H4 (cell line): ENCODE data around the gene CCDC9B. TPM values are rescaled to one million over a fixed set of nuclear protein-coding genes. Genes with fewer than 3 reads are reported as not detected.

Experiments
- DNase-seq: peaks from one replicate; pipeline ENCODE4 v3.0.0-alpha.2; 2015; ENCODE audit warnings: low spot score
- total RNA-seq: library from RNA; depleted of rRNA; stranded (reverse); fragments of >200 nt; shearing (Covaris generic); gene quantifications from 2 replicates; pipeline ENCODE4 v1.2.3, GENCODE V29; 2014; rRNA removed

The CCDC9B gene
- total RNA-seq, 1 experiment from 2014 or later = 1.3 TPM

DNA sequence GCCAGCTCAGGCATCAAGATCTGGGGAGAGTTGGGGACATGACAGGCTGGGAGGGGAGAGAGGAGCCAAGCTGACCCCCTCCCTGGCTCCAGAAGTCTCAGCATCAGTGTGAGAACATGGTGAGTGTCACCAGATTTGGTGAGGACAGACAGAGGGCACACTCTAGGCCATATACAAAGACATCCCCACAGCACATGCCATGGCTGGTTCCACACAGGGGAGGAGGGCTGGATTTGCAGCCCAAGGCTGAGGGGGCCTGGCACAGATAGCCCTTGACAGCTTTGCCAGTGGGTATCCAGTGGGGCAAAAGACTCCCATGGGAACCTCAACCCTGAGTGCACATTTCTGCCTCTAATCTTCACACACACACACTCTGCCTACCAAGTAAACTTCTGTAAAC is 47.7 kb downstream of the CCDC9B start:
- no peak for DNase-seq

DNA sequence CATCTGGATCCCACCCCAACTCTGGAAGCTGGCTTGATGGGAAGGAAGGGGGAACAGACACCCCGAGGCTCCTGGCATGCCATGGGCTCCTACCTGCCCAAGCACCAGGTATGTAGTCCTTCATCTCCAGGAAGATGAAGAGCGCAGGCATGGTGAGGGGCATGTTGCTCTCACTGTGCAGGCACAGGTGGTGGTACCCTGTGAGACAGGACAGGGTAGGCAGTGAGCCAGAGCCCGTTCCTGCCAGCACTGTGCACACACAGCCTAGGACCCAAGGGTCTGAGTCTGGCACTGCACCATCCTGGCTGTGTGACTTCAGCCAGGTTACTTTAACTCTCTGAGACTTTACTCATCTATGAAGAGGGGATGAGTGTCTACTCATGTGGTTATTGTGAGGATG is 48.5 kb downstream of the CCDC9B start:
- no peak for DNase-seq

DNA sequence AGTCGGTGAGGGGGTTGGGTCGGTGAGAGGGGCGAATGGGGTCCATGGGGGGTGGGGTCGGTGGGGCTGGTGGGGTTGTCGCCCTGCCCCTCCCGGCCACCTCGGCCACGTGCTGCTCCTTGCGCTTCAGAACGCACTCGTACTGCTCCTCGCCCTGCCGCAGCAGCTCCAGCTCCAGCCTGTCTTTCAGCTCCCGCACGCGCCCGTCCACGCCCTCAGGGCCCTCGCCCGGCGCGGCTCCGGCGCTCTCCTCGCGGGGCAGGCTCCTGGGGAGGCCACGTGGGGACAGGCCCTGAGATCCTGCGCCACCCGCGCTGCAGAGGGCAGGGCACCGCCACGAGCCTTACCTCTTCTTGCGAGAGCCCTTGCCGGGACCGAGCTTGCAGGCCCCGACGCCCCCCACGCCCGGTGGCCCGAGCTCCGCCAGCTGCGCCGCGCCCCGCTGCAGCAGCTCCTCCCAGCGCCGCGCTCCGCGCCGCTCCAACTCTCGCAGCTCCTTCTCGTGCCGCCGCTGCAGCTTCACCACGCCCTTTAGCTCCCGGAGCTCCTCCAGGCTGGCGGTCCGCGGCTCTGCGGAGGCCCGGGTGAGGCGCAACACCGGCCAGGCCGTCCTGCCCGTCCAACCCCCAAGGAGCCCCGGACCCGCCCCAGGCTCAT is 49.7 kb downstream of the CCDC9B start:
- DNase-seq = no peak

DNA sequence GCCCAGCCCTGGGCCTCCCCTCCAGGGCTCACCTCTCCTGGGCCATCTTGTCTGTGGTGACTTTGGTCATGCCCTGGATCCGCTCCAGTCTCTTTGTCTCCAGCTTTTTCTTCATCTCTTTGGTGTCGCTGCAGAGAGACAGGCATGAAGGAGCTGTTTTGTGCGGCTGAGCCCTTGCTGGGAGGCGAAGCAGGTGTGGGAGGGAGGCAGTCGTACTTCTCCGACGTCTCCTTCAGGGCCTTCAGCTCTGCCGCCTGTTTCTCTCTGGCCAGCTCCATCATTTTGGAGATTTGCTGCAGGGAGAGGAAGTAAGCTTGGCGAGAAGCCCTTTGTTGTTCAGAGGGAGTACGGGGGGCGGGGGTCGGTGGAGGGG is 50.2 kb downstream of the CCDC9B start:
- DNase-seq = no peak

DNA sequence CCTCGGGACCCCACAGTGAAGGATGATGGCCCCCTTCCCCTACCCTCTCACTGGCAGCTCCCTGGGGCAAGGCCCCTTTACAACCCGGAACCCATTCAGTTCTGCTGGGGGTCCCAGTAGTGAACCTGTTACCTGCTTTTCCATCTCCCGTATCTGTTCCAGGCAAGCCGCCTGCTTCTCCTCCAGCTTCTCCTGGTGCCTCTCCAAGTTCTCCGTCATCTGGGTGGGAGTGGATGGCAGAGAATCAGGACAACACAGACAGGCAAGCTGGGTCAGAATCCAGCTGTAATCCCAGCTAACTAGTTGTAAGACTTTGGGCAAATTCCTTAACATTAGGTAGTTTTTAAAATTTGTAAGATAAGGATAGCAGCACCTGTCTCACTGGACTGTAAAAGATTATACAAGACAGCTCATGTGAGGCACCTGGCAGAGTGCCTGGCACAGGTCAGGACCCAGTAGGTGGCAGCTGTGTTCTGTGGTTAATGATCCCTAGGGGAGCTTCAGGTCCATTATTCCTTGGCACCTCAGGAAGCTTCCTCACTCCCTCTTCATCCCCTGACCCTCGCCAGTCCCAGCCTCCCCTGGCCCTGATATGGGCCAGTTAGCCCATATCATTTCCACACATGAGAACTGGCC is 51.5 kb downstream of the CCDC9B start:
- DNase-seq = no peak

DNA sequence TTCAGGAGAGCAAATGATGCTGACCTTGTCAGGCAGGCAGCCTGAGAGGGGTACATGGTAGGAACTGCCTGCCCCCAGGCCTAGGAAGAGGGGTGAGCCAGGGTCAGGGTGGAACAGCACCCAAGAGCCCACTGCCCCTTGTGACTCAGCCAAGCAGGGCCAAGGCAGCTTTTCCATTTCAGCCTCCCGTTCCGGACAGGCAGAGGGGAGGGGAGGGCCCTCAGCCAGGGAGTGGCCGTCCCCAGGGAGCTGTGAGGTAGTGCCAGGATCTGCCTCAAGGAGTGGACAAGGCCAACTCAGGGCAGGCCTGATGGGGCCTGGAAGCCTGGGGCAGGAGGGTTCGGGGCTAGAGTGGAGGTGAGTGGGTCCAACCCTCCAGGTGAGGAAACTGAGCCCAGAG is 52.8 kb downstream of the CCDC9B start:
- peak; percentile 30 for DNase-seq

DNA sequence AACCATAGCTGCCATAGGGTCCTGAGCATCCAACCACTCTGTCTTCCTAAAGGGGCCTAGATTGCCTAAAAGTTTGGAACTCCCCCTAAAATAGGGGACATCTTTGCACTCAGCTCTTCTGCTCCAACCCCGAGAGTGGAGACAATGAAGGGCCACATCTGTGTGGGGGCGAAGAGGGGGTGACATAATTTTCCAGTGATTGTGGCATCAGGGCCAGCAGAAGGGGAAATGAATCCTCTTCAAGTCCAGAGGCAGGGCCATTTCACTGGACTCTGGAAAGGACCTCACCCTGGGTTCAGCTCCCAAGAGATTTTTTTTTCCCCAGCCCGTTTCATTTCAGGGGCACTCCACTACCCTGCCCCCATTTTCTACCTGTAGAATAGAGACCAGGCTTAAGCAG is 53.2 kb downstream of the CCDC9B start:
- no peak for DNase-seq

DNA sequence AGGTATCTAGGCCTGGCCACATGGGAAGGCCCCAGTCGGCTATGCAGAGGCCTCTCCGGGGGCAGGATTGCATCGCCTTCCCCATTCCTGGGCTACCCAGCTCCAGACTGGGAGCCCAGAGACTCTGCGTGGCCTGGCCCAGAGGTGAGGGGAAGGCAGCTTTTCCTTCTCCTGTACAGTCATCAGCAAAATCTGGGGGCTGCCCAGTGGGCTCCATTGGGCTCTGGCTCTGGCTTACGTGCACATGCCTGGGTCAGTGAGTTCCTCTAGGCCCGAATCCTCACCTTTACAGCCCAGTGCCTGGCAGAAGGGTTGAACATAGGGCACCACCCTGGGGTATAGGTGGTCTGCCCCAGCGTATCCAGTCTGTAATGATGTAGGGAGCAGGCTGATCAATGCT is 53.9 kb downstream of the CCDC9B start:
- DNase-seq = no peak

DNA sequence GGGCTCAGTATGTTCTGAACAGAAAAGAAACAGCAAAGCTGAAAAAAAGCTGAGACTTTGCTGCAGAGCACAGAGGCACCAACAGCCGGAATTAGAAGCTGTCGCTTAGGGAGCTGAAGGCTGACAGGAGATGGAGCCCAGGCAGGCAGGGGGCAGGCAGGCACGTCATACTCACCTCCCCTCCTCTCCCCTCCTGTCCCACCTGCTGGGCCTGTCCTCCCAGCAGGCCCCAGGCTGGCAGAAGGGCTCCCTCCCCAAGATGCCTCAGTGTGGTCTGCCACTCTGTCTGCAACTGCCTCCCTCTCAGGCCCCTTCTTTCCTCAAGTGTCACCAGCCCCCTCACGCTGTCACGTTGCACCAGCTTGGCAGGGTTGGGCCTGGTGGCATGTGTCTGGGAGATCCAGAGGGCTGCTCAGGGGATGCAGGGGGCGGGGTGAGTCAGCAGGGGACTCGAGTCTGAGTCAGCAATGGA is 54.6 kb downstream of the CCDC9B start:
- DNase-seq = no peak

DNA sequence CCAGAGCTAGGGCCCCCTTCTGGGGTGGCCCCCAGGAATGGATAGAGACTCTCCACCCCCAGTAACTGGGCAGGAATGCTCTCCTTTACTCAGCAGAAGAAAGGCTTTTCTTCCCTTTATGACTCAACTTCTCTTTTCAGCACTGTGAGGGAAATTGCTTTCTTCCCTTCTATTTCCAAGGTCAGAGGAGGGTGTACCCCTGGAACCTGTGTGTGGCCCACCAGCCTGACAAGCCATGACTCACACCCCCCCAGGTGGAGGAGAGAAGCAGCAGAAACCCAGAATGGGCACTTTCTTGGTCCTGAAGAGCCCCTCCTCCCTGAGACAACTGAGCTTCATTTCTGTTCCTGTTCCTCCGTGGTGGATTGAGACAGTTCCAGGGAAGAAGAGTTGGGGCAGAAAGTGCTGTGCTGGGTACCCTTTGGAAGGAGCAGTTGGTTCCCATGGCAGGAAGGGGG is 55.2 kb downstream of the CCDC9B start:
- no peak for DNase-seq

DNA sequence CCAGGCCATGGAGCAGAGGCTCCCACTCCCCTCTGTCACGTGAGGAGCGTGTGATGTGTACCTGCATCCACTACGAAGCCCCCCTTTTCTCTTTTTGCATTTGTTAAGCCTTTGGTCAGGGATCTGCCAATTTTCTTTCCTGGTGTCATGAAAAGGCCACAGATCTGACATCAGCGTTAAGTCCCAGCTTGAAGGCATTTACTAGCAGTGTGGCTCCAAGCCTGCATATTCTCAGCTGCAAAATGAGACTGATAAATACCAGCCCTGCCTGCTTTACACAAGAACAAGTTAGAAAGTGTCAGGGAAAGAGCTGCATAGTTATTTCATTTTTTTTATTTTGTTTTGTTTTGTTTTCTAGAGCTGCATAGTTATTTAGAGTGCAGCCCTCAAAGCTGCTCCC is 55.6 kb downstream of the CCDC9B start:
- no peak for DNase-seq

DNA sequence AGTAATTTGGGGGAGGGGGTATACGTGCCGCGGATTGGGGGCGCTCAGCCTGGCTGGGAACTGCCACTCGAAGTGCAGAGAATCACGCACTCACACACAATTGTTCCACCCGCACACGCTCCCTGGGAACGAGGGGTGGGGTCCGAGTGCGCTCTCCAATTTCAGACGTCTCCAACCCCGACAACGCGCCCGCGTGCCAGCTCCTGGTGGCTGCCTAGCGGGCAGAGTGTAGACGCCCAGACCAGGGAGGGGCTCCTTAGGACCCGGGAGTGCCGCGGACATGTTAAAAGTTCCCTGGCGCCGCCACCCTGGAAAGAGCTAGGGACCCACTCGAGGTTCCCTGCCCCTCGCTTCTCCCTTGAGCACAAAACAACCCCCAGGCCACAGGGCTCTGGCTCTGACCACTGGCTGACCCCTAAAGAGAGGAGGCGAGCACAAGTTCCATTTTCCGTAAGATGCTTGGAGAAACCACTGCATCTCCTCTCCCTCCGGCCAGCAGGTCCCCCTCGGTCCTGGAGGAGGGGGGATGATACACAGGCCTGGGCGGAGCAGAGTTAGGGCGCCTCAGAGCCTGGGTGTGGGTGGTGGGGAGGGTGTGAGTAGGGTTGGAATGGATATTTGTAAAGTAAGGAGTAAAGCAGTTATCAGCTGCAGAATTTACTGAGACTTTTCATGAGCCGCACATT is 57.0 kb downstream of the CCDC9B start:
- no peak for DNase-seq

DNA sequence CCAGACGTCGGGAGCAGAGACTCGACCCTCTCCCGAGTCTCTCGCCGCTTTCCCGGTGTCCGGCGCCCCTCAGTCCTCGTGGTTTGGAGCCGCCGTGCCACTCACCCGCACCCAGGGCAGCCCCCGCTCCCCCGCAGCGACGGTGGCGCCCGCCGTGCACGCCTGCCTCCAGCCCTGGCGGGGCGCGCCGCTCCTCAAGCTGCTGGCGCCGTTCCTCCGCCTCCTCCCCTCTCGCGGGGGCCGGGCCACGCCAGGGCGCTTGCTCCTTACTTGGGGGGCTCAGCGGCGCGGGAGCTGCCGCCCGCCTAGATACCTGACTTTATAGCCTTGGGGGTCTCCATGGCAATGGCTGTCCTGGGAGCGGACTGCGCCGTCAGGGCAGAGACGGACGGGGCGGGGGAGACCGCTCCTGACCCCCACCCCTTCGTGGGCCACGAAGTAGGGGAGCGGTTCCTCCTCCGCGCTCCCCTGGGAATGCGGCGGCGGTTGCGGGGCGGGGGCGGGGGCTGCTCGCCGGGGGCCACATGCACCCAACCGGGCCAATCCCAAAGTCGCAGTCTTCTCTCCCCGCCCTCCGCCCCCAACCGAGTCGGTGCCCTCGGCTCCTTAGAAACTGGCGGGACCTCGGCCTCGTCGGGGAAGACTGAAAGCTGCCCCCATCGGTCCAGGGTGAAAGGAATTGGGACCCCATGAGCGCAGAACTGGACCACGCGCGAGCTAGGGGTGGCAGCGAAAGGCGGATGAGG is 57.7 kb downstream of the CCDC9B start, which contains the start of gene ANKRD63:
Gene ANKRD63, minus strand, starts transcription at position 196 of the 746 bp plus-strand sequence. CDS start 478 bp downstream, outside the sequence.
- DNase-seq = no peak

DNA sequence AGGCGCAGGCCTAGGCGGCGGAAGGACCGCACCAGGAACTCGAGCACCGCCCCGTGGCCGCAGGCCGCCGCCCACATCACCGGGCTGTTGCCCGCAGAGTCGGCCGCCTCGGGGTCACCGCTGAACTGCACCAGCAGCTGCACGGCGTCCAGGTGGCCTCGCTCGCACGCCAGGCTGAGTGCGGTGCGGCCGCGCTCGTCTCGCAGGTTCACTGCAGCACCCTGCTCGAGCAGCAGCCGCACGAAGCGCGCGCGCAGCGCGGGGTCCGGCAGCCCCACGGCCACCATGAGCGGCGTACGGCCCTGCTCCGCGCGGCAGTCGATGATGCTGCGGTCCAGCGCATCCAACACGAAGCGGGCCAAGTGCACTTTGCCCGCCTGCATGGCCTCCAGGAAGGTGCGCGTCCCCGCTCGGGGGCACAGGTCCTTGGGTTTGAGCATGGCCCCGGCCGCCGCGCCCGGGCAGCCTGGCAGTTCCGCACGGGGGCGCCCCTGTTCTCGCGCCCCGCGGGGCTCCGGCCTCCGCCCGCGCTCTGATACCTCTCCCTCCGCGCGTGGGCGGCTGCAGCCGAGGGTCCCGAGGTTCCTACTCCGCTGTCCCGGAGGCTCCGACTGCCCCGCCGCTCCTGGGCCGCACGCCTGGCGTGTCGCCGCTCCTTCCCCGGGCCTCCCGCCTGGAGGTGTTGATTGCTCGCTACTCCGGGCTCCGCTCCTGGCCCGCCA is 58.4 kb downstream of the CCDC9B start:
- no peak for DNase-seq

DNA sequence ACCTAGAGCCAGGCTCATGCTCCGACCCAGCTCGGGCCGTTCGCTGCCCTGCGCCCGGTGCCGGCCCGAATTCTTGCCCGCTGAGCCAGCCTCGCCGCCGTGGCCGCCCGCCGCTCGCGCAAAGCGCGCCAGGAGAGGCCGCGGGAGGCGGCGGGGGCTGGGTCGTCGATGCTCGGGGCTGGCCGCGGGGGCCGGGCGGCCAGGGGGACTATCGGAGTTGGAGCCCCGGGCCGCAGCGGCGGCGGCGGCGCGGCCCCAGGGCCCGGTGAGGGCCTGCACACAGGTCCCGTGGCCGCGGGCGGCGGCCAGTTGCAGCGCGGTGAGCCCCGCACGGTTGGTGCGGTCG is 59.0 kb downstream of the CCDC9B start:
- no peak for DNase-seq

Other genes with a start within 250 kb of the CCDC9B start
- 18.7 and 19.6 TPM in 2 replicates for gene BMF, start 232.1 kb downstream of the CCDC9B start, total RNA-seq
- 55.5 and 56.2 TPM in 2 replicates for gene BUB1B, start 179.9 kb downstream of the CCDC9B start, total RNA-seq
- 2.4 TPM in 1 of 2 replicates, not detected in the other for gene PAK6, start 101.9 kb downstream of the CCDC9B start, total RNA-seq
- gene ANKRD63, start 57.9 kb downstream of the CCDC9B start, total RNA-seq = 0.37 TPM in 1 of 2 replicates, not detected in the other
- 1.6 and 2.4 TPM in 2 replicates for gene PLCB2, start 33.0 kb downstream of the CCDC9B start, total RNA-seq
- 13.0 and 15.7 TPM in 2 replicates for gene INAFM2, start 17.2 kb downstream of the CCDC9B start, total RNA-seq
- not detected in 2 replicates for gene PHGR1, start 10.1 kb upstream of the CCDC9B start, total RNA-seq
- 0.14 and 0.27 TPM in 2 replicates for gene DISP2, start 17.3 kb upstream of the CCDC9B start, total RNA-seq
- 90.3 and 92.9 TPM in 2 replicates for gene KNSTRN, start 41.8 kb upstream of the CCDC9B start, total RNA-seq
- gene IVD, start 64.9 kb upstream of the CCDC9B start, total RNA-seq = 9.1 and 13.6 TPM in 2 replicates
- 5.3 and 6.0 TPM in 2 replicates for gene BAHD1, start 100.0 kb upstream of the CCDC9B start, total RNA-seq
- gene CHST14, start 130.0 kb upstream of the CCDC9B start, total RNA-seq = 31.6 and 34.6 TPM in 2 replicates
- 22.9 and 33.5 TPM in 2 replicates for gene CCDC32, start 224.1 kb upstream of the CCDC9B start, total RNA-seq
- gene RPUSD2, start 228.4 kb upstream of the CCDC9B start, total RNA-seq = 13.6 and 18.2 TPM in 2 replicates